Activated naive CD4-positive, alpha-beta T cell treated with Interleukin-2 at 50 U/mL for 16 hours (primary cell): Measurements from ENCODE around the gene MIB2.

ENCODE experiments used
- DNase-seq: peaks from one replicate; pipeline ENCODE4 v3.0.0-alpha.2; 2020

MIB2 gene

GRCh38 chr1:1598720-1599029, 16.6 kb upstream of the MIB2 start:
- no peak for DNase-seq

GRCh38 chr1:1599030-1599934, 16.0 kb upstream of the MIB2 start:
- DNase-seq, result peak; percentile 33

GRCh38 chr1:1599935-1600860, 15.1 kb upstream of the MIB2 start, which contains the start of gene FNDC10:
TSS of gene FNDC10 (minus strand) at chr1:1600135. CDS start at chr1:1600015, 120 bp downstream.
- no peak for DNase-seq

DNA sequence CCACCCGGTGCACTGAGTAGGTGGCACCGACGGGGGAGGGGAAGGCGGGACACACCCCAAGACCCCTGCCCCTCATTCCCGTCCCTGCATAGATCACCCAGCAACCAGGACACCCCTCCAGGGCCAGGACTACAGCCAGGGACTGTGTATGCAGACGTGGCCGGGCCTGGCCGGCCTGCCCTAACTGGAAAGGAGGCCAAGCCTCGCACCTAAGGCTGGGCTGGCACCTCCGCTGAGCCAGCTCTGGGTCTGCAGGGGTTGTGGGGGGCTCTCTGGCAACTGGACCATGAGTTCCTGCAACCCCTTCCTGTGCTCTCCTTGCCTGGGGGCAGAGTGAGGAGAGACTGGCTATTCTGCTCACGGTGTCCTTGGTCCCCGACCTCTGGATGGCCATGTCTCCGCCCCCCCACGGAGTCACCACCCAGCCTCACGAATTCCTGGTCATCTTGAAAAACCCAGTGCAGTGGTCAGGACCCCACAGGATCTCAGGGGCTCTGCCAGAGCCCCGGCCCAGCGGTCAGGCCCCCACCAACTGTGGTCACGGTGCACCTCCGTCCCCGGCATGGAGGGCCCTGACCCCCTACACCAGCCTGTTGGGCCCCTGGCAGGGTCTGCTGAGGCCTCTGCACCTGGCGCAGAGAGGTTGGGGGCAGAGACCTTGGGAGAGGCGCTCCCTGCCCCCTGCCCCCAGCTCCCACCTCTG, 14.3 kb upstream of the MIB2 start:
- no peak for DNase-seq

DNA sequence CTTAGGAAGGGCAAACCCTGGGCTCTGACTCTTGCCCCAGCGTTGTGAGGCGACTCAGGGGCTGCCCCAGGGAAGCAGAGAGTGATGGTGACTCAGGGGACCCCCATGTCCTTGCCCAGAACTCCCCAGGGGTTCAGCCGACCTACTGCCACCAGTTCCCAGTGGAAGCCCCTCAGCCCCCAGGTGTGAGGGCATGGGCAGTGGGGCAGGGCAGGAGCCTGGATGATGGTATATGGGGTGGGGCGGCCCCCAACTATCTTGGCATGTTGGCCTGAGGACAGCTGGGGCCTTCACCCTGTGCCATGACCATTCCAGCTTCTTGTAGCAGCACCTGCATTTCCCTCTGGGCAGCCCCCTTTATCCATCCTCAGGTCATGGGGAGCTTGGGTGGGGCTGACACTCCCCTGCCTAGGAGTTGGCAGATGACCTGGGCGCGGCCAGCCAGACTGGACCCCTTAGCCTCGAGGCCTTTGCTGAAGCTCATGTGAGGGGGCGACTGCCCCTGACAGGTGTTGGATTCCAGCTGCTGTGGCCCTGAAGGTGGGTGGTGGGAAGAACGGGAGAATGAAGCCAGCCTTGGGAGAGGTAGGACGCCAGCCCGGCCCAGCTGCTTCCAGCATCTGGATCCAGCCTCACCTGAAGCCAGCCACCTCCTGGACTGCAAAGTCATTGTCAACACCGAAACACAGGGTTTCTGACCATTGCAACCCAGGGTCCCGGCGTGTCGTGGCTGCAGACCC, 13.6 kb upstream of the MIB2 start:
- no peak for DNase-seq

- DNase-seq, result no peak
These were observed 12.9 kb upstream of the MIB2 start for GRCh38 chr1:1602304-1602967.

DNA sequence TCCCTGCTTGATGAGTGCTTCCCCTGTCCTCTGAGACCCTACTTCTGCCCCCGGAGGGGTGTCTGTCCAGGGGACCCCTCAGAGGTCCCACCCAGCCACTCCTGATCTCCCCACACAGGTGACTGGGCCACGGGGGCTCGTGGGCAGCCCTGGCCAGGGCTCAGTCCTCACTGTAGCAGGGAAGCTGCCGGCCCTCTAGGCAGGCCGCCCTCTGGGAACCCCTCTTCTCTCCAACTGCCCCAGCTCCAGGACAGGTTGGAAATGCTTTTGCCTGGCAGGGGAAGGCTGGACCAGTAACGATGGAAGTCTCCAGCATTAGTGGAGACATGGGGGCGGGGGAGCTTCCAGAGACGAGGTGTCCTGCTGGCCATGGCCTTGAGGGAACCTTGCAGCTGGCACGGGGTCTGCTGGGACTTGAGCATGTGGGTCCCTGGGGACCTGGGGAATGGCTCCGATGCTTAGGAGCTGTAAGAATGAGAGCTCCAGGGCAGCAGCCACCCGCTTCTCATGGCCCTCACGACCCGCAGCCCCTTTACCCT, 12.3 kb upstream of the MIB2 start:
- DNase-seq, result no peak

- no peak for DNase-seq
These were observed 11.5 kb upstream of the MIB2 start for GRCh38 chr1:1603671-1604373.

- no peak for DNase-seq
These were observed 10.8 kb upstream of the MIB2 start for GRCh38 chr1:1604374-1605033.

- no peak for DNase-seq
These were observed 10.2 kb upstream of the MIB2 start for GRCh38 chr1:1605034-1605591.

DNA sequence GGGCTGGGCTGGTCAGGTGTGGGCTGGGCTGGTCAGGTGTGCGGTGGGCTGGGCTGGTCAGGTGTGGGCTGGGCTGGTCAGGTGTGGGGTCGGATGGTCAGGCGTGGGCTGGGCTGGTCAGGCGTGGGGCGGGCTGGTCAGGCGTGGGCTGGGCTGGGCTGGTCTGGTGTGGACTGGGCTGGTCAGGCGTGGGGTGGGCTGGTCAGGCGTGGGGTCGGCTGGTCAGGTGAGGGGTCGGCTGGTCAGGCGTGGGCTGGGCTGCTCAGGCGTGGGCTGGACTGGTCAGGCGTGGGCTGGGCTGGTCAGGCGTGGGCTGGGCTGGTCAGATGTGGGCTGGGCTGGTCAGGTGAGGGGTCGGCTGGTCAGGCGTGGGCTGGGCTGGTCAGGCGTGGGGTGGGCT, 9.6 kb upstream of the MIB2 start:
- DNase-seq, result no peak

GRCh38 chr1:1606232-1606631, 9.1 kb upstream of the MIB2 start:
- DNase-seq, result no peak

DNA sequence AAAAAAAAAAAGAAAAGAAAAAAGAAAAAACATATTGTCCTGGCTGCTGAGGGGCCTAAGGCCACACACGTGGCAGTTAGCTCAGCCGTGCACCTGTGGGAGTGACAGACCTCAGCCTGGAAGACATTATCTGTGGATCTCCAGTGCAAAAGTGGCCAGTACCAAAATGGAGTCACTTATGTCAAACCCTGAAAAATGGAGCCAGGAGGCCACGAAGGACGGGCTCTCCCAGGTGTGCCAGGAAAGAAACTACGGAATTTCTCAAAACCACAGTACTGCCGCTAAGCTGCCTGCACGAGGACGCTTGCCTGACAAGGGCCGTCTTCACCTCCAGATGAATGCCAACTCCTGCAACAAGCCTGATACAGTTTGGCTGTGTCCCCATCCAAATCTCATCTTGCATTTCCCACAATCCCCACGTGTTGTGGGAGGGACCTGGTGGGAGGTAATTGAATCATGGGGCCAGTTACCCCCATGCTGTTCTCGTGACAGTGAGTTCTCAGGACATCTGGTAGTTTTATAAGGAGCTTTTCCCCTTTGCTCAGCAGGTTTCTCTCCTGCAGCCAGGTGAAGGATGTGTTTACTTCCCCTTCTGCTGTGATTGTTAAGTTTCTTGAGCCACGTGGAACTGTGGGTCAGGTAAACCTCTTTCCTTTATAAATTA, 5.3 kb upstream of the MIB2 start:
- DNase-seq, result no peak

GRCh38 chr1:1610796-1611195, 4.5 kb upstream of the MIB2 start:
- no peak for DNase-seq

- DNase-seq, result no peak
These were observed 3.2 kb upstream of the MIB2 start for GRCh38 chr1:1612104-1612400.

GRCh38 chr1:1613509-1614082, 1.7 kb upstream of the MIB2 start:
- DNase-seq, result no peak

DNA sequence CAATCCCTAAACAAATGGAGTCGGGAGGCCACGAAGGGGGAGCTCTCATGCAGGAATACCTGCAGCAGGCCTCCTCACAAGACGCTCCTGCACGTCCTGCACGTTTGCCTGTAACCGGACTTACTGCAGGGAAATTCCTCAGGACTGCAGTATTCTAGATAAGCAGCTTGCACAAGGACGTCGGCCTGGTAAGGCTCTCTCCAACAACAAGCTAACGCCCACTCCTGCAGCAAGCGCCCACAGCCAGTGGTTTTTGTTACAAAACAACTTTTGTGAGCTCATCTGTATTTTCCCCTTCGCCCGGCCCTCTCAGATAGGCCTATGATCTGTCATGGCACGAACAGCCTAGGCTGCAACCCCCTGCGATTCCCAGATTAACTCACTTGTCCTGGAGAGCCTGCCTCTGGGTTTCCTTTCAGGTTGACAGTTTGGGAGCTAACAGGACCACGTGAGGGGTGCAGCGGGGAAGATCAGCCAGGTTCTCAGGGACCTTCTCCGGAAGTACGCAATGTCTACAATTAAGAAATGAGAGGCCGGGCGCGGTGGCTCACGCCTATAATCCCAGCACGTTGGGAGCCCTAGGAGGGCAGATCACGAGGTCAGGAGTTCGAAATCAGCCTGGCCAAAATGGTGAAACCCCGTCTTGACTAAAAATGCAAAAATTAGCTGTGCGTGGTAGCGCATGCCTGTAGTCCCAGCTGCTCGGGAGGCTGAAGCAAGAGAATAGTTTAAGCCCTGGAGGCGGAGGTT, 921 bp upstream of the MIB2 start:
- DNase-seq, result peak; percentile 71

DNA sequence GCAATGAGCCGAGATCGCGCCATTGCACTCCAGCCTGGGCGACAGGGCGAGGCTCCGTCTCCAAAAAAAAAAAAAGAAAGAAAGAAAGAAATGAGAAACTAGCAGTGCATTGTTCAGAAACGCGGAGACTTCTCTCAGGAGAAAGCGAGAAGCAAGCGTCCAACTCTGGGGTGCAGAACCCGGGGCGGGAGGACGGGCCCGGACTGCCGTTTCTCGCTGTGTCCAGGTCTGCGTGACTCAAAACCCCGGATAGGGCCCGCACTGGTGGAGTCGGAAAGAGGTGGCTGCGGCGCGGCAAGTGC, 395 bp upstream of the MIB2 start:
- DNase-seq, result no peak
